ENCODE data around the gene MRPL46. TPM values are rescaled to one million over a fixed set of nuclear protein-coding genes. Genes with fewer than 3 reads are reported as not detected.
"Not testable (repeated sequence)": the region's sequence is repeated elsewhere in the genome, so short reads cannot be mapped to it uniquely, and the experiment has no call there.

MRPL46 gene
- total and polyA plus RNA-seq, 2 of the 4 experiments (the other 2 are of a cell fraction) = 14.2 to 24.2 TPM

DNA sequence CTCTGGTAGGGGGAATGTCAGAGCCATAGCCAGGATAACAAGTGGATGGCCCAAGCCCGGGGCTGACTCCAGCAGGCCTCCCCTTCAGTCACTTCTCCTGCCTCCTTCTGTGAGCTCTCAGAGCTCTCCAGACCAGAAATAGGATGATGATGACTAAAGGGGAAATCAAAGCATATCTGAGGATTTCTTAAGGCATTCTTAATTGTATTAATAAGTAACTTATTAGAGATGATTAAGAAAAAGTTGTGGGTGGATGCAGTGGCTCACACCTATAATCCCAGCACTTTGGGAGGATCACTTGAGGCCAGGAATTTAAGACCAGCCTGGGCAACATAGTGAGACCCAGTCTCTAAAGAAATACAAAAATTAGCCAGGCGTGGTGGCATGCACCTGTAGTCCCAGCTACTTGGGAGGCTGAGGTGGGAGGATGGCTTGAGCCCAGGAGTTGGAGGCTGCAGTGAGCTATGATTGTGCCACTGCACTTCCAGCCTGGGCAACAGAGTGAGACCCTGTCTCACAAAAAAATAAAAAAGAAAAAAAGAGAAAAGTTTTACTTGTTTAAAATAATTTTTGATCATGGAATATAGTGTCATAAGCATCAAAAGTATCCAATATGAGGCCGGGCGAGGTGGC, 6.6 kb upstream of the MRPL46 start:
- H2AFZ ChIP-seq (replicated peaks; ENCODE audit: low read length, poor library complexity); H3K4me1 ChIP-seq (ENCODE audit: control insufficient read depth, insufficient read depth, low read length); H2AK9ac ChIP-seq (replicated peaks; ENCODE audit: low read depth, low read length, poor library complexity); H3K9ac ChIP-seq (ENCODE audit: low read depth, low read length); H3K9me3 ChIP-seq (ENCODE audit: control insufficient read depth, insufficient read depth, low read length); intact Hi-C loops (cut with micrococcal nuclease); H4K8ac ChIP-seq (ENCODE audit: low read depth in 2 of 2, low read length in 2 of 2); H4K20me1 ChIP-seq (ENCODE audit: insufficient read depth, low read length); H3K4ac ChIP-seq (ENCODE audit: low read depth, low read length); in situ Hi-C loops (cut with MboI; ENCODE audit: low sequenced_read_pairs); H2BK15ac ChIP-seq (ENCODE audit: low read depth, low read length); H2BK20ac ChIP-seq (ENCODE audit: low read depth, low read length); H4K5ac ChIP-seq (ENCODE audit: low read depth, low read length); H3K4me2 ChIP-seq (ENCODE audit: low read depth, low read length); dilution Hi-C loops (cut with HindIII; ENCODE audit: low sequenced_read_pairs, unreplicated experiment); BruUV-seq (replicated peaks); H3K4me3 ChIP-seq (ENCODE audit: insufficient read depth, low read depth, low read length); H3K27ac ChIP-seq (ENCODE audit: insufficient read depth, low read length); H2BK5ac ChIP-seq (ENCODE audit: low read depth, low read length, poor library complexity, severe bottlenecking); H3K14ac ChIP-seq (replicated peaks; ENCODE audit: low read depth, low read length); H3K9me1 ChIP-seq (ENCODE audit: insufficient read depth, low read length); POLR2A ChIA-PET (ENCODE audit: unreplicated experiment); H3K56ac ChIP-seq (ENCODE audit: extremely low read depth, insufficient read depth, low read length); H3K27me3 ChIP-seq (ENCODE audit: control insufficient read depth, insufficient read depth, low read length); DNase-seq; H2AK5ac ChIP-seq (ENCODE audit: low read depth, low read length); ATAC-seq (ENCODE audit: low read depth); H2BK120ac ChIP-seq (ENCODE audit: low read depth, low read length); H3K23ac ChIP-seq (ENCODE audit: low read depth, low read length); H3K18ac ChIP-seq (ENCODE audit: low read depth, low read length); H4K91ac ChIP-seq (ENCODE audit: insufficient read depth, low read depth, low read length); CTCF ChIA-PET: not testable (repeated sequence)
- Histone ChIP-seq H3K36me3 (ENCODE audit: control insufficient read depth, insufficient read depth, low read length) (peaks cover 26% of the 10 kb centered on the region), H3K79me1 (ENCODE audit: low read depth in 1 of 2, low read length in 2 of 2) (peaks cover 13 to 17% of the 10 kb centered on the region in 2 experiments)
- WGBS, 2 experiments (ENCODE audit: extremely low coverage in 2 of 2, insufficient read length in 1 of 2) = 100% methylated on average over 1 of the region's 4 CpGs; no CpG with 5 or more reads in 1 of the 2 experiments
